Astrocyte of the cerebellum (primary cell): ENCODE data around the gene RFPL3.
"Not testable (repeated sequence)": the region's sequence is repeated elsewhere in the genome, so short reads cannot be mapped to it uniquely, and the experiment has no call there.

Experiments used
- DNase-seq: peaks from one replicate; pipeline ENCODE4 v3.0.0-alpha.2; 2011; ENCODE audit warnings: low read depth
- H3K4me3 ChIP-seq: 2 replicates; pipeline ENCODE4 v1.5.1; 2011; ENCODE audit warnings: mild to moderate bottlenecking, low read depth, low read length, moderate library complexity
- in situ Hi-C: cut with HindIII; loops from 2 replicates; pipeline ENCODE4 v1.10.0; 2017; ENCODE audit warnings: low sequenced_read_pairs
- TF ChIP-seq, protein P1 (sequence below): IDR thresholded peaks from 2 replicates; pipeline ENCODE4 v1.5.1; 2012; ENCODE audit warnings: low read length, low read depth, moderate library complexity, mild to moderate bottlenecking; ENCODE audit errors: missing control alignments

RFPL3 gene

DNA sequence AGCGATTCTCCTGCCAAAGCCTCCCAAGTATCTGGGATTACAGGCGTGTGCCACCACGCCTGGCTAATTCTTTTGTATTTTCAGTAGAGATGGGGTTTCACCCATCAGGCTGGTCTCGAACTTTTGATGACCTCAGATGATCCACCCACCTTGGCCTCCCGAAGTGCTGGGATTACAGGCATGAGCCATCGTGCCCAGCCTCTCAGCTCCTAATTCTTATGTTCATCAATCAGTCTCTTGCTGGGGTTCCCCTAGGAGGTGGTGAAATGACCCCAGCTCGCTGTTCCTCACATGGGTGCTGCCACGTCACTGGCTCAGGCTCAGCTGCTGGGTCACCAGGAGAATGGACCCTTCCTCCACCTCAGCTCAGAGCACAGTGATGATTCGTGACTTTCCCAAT, at the start of gene RFPL3:
RFPL3 (plus strand) TSS at position 301 of the 400 bp plus-strand sequence. CDS start 205 bp downstream, outside the sequence.
- DNase-seq, H3K4me3 ChIP-seq, in situ Hi-C loops: not testable (repeated sequence)

DNA sequence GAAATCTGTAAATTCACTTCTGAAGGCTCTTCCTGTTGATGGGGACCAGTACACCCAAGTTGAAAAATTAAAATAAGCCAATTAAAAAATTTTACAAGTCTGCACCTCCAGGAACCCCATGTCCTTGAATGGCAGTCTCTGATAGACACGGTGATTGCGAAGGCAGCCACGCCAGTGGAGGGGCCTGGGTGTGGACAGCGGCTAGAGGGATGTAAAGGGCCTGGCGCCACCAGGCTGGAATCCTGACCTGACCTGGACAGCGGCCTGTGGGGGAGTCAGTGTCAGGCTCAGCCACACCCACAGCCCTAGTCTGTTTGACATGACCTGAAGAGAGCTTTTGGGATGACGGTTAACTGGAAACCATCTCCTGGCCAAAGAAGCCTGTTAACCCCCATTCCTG, 49.5 kb upstream of the RFPL3 start:
- no peak for DNase-seq
- in situ Hi-C loops, result no loop called here
- no peak overlapping the region for H3K4me3 ChIP-seq
- TF ChIP-seq, protein P1, sequence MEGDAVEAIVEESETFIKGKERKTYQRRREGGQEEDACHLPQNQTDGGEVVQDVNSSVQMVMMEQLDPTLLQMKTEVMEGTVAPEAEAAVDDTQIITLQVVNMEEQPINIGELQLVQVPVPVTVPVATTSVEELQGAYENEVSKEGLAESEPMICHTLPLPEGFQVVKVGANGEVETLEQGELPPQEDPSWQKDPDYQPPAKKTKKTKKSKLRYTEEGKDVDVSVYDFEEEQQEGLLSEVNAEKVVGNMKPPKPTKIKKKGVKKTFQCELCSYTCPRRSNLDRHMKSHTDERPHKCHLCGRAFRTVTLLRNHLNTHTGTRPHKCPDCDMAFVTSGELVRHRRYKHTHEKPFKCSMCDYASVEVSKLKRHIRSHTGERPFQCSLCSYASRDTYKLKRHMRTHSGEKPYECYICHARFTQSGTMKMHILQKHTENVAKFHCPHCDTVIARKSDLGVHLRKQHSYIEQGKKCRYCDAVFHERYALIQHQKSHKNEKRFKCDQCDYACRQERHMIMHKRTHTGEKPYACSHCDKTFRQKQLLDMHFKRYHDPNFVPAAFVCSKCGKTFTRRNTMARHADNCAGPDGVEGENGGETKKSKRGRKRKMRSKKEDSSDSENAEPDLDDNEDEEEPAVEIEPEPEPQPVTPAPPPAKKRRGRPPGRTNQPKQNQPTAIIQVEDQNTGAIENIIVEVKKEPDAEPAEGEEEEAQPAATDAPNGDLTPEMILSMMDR, result no peak

DNA sequence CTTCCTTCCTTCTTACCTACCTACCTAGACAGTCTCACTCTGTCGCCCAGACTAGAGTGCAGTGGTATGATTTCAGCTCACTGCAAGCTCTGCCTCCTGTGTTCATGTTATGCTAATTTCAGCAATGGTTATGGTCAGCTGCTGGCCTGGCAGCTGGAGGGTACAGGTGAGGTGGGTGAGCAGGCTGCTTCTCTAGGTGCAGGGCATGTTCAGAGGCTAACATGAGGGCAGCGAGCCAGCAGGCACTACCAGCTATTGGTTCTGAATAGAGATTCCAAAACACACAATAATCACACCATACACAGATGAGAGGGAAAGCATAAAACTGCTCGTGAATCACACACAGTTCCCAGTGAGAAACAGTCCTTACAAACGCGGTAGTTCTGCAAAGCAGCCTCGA, 48.7 kb upstream of the RFPL3 start:
- DNase-seq, result no peak
- no peak overlapping the region for H3K4me3 ChIP-seq
- TF ChIP-seq, protein P1, result no peak
- in situ Hi-C loops, result no loop called here

DNA sequence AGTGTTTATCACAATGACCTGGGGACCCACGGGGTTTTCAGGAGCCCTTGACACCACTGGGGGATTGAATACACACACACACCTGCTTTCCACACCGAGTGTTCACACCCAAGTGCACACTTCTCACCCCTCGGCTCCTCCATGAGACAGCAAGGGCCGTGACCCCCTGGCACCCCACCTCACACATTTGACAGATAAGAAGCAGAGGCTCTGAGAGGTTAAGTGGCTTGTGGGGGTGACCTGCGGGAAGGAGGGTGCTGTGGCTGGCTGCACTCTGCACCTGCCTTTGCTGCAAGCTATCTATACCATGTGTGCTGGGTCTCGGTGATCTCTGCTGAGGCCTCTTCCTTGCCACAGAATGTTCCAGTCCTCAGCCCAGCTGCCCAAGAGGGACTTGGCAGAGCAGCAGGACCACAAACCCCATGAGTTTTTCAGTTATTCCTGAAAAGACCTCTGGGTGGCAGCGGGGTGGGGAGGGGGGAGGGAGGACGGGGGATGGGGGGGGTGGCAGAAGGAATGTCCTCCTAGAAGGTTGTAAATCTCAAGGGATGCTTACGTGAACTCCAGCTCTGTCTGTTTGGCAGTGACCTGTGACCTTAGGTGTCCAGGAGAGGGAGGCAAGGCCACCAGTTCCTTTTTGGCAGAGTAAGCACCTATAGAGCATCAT, 47.9 kb upstream of the RFPL3 start:
- TF ChIP-seq, protein P1, result no peak
- no peak overlapping the region for H3K4me3 ChIP-seq
- in situ Hi-C loops, result no loop called here
- DNase-seq, result no peak

DNA sequence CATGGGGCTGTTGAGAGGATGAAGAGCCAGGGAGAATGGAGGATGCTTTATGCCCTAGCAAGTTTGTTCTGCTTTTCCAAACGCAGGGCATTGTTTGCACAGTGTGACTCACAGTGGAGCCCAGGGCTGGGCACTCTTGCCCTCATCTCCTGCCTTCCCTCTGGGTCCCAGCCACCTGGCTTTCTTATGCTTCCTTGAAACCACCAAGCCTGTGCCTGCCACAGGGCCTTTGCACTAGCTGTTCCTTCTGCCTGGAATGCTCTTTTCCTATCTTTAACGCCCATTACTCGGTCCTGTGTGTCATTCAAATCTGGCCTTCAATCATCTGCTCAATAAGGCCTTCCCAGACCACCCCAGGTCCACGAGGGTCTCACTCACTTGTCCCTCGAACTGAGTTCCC, 46.9 kb upstream of the RFPL3 start:
- H3K4me3 ChIP-seq, result no peak overlapping the region
- DNase-seq, result no peak
- TF ChIP-seq, protein P1, result no peak
- in situ Hi-C loops, result no loop called here

DNA sequence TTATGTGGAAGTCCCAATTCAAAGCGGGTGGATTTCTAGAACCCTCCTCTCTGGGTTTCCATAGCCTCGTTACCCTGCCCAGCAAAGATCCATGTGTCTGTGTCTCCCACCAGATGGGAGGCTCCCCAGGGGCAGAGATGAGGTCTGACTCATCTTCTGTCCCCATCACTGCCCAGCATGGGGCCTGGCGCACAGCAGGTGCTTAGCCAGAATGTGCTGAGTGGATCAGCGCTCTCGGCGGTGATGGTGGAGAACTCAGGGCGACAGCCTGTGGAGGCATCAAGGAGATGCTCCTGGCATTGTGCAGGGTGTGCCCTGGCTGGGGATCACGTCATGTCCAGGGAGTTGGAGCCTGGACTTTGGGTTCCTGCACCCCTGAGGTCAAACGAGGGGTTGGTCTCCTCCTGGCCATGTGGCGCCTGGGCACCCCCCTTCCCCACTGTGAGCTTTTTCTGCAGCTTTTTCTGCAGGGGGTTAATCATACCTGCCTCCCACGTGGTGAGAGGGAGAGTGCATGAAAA, 46.1 kb upstream of the RFPL3 start:
- in situ Hi-C loops, result no loop called here
- TF ChIP-seq, protein P1, result no peak
- no peak overlapping the region for H3K4me3 ChIP-seq
- DNase-seq, result no peak

DNA sequence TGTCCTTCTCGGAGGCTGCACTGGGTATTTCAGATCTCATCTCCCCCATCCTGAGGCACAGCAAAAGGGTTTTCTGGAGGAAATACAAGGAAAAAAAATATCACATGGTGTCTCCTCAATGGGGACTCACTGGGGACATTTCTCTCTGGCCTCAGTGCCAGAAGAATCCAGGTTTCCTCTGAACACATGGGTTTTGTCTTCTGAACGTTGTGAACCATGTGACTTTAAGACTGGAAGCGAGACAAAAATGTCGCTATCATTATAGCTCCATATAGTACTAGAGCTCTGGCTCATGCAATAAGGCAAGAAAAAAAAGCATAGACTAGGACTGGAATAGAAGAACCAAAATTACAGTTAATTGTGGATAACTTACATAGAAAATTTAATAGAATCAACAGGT, 44.9 kb upstream of the RFPL3 start:
- no peak overlapping the region for H3K4me3 ChIP-seq
- no peak for DNase-seq
- TF ChIP-seq, protein P1, result no peak
- in situ Hi-C loops, result no loop called here
